ENCODE results near the gene UBC.

Gene UBC

DNA sequence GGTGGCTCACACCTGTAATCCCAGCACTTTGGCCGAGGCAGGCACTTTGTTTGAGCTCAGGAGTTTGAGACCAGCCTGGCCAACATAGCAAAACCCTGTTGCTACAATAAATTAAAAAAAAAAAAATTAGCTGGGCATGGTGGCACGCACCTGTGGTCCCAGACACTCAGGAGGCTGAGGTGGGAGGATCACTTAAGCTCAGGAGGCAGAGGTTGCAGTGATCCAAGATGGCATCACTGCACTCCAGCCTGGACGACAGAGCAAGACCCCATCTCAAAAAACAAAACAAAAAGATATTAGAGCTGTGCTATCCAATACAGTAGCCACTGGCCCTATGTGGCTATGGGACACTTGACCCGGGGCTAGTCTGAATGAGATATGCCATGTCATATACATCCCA, 43.9 kb downstream of the UBC start:
- Histone ChIP-seq H3K27me3 (ENCODE audit: control insufficient read depth, insufficient read depth, low read length) (no peaks in the 10 kb centered on the region), H2AFZ (no peak overlapping the region), H3K27ac (no peak overlapping the region), H3K4me3 (ENCODE audit: low read depth, low read length) (no peak overlapping the region), H3K79me2 (no peaks in the 10 kb centered on the region), H3K9me3 (ENCODE audit: control insufficient read depth, low read length) (no peaks in the 10 kb centered on the region), H3K9ac (no peak overlapping the region), H3K4me1 (no peaks in the 10 kb centered on the region), H3K36me3 (ENCODE audit: control insufficient read depth, insufficient read depth, low read length) (no peaks in the 10 kb centered on the region), H3K4me2 (ENCODE audit: low read length) (no peak overlapping the region)
- TF ChIP-seq, protein P1, sequence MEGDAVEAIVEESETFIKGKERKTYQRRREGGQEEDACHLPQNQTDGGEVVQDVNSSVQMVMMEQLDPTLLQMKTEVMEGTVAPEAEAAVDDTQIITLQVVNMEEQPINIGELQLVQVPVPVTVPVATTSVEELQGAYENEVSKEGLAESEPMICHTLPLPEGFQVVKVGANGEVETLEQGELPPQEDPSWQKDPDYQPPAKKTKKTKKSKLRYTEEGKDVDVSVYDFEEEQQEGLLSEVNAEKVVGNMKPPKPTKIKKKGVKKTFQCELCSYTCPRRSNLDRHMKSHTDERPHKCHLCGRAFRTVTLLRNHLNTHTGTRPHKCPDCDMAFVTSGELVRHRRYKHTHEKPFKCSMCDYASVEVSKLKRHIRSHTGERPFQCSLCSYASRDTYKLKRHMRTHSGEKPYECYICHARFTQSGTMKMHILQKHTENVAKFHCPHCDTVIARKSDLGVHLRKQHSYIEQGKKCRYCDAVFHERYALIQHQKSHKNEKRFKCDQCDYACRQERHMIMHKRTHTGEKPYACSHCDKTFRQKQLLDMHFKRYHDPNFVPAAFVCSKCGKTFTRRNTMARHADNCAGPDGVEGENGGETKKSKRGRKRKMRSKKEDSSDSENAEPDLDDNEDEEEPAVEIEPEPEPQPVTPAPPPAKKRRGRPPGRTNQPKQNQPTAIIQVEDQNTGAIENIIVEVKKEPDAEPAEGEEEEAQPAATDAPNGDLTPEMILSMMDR (IDR thresholded peaks at IDR 0.05) = no peak

DNA sequence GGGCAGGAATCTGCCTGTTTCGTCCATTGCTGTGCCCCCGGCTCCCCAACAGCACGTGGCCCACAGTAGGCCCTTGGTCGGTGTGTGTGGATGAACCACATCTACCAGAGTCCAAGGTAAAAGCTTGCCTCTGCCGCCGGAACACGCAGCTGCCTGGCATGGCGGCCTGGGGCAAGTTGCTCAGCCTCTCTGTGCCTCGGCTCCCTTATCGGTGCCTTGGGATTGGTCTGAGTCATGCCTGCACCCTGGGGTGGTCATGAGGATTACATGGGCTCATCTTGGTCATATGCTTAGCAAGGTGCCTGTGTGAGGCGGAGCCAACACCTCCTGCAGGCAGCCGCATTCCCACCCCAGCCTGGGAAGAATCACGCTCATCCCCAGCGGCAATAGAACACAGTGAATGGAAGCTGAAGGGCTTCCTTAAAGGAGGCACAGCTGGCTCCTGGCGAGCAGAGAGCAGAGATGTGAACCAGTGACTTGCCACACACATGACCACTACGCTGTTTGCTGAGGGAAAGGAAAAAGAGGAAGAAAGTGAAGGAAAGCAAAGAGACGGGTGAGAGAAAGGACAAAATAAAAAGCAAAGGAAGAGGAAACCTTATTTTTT, 45.3 kb downstream of the UBC start:
- H3K27me3 ChIP-seq (ENCODE audit: control insufficient read depth, insufficient read depth, low read length) = no peaks in the 10 kb centered on the region
- no peaks in the 10 kb centered on the region for H3K4me1 ChIP-seq
- H3K9ac ChIP-seq = no peak overlapping the region
- H2AFZ ChIP-seq = no peak overlapping the region
- no peak overlapping the region for H3K4me3 ChIP-seq (ENCODE audit: low read depth, low read length)
- TF ChIP-seq, protein P1 (IDR thresholded peaks at IDR 0.05) = no peak
- H3K27ac ChIP-seq = no peak overlapping the region
- no peak overlapping the region for H3K4me2 ChIP-seq (ENCODE audit: low read length)
- H3K36me3 ChIP-seq (ENCODE audit: control insufficient read depth, insufficient read depth, low read length) = no peaks in the 10 kb centered on the region
- no peaks in the 10 kb centered on the region for H3K9me3 ChIP-seq (ENCODE audit: control insufficient read depth, low read length)
- H3K79me2 ChIP-seq = no peaks in the 10 kb centered on the region

DNA sequence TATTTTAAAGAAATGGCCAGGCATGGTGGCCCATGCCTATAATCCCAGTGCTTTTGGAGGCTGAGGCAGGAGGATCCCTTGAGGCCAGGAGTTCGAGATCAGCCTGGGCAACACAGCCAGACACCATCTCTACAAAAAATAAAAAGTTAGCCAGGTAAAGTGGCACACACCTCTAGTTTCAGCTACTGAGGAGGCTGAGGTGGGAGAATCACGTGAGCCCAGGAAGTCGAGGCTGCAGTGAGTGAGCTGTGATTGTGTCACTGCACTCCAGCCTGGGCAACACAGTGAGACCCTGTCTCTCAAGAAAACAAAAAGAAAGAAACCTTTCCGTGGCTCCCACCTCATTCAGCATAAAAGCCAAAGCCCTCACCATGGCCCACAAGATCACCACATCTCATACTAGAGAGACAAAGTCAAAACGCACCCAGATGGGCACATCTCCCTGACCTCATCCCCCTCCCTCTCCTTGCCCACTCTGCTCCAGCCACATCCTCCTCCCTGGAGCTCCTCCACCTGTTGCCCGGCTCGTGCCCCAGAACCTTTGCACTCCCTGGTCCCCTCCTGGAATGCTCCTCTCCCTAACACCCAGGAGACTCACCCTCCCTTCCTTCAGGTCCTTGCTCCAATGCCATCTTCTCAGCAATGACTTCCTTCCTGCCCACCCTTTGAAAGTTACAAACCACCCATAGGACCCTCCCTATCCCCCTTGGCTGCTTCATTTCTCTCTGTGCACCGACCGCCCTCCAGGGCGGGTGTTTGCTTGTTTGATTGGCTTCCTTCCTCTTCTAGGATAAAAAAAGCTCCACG, 46.0 kb downstream of the UBC start:
- Histone ChIP-seq H3K9me3 (ENCODE audit: control insufficient read depth, low read length) (no peaks in the 10 kb centered on the region), H3K27ac (no peak overlapping the region), H3K9ac (no peak overlapping the region), H3K79me2 (no peaks in the 10 kb centered on the region), H3K36me3 (ENCODE audit: control insufficient read depth, insufficient read depth, low read length) (no peaks in the 10 kb centered on the region), H3K27me3 (ENCODE audit: control insufficient read depth, insufficient read depth, low read length) (no peaks in the 10 kb centered on the region), H3K4me3 (ENCODE audit: low read depth, low read length) (no peak overlapping the region), H3K4me2 (ENCODE audit: low read length) (no peak overlapping the region), H2AFZ (no peak overlapping the region), H3K4me1 (peaks cover 1% of the 10 kb centered on the region)
- TF ChIP-seq, protein P1 (IDR thresholded peaks at IDR 0.05) = no peak

DNA sequence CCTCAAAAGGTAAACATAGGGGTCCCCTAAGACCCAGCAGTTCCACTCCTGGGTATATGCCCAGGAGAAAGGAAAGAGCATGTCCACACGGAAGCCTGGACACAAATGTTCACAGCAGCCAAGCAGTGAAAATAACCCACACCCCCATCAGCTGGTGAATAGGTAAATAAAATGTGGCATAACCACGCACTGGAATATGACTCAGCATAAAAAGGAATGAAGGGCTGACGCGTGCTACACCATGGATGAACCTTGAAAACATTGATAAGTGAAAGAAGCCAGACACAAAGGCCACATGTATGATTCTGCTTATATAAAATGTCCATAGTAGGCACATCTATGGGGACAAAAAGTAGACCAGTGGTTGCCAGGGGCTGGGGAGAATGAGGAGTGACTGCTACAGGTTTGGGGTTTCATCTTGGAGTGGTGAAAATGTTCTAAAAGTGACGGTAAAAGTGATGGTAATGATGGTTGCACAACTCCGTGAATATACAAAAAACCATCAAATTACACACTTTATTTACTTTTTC, 47.0 kb downstream of the UBC start:
- TF ChIP-seq, protein P1 (IDR thresholded peaks at IDR 0.05) = no peak
- Histone ChIP-seq H3K79me2 (no peaks in the 10 kb centered on the region), H3K9ac (no peak overlapping the region), H3K4me1 (peaks cover 8% of the 10 kb centered on the region), H2AFZ (no peak overlapping the region), H3K4me2 (ENCODE audit: low read length) (no peak overlapping the region), H3K36me3 (ENCODE audit: control insufficient read depth, insufficient read depth, low read length) (no peaks in the 10 kb centered on the region), H3K4me3 (ENCODE audit: low read depth, low read length) (no peak overlapping the region), H3K9me3 (ENCODE audit: control insufficient read depth, low read length) (no peaks in the 10 kb centered on the region), H3K27me3 (ENCODE audit: control insufficient read depth, insufficient read depth, low read length) (no peaks in the 10 kb centered on the region), H3K27ac (no peak overlapping the region)

Data from parathyroid adenoma (tissue), 2 donors.